ENCODE measurements around the gene NEURL1B.

DNA sequence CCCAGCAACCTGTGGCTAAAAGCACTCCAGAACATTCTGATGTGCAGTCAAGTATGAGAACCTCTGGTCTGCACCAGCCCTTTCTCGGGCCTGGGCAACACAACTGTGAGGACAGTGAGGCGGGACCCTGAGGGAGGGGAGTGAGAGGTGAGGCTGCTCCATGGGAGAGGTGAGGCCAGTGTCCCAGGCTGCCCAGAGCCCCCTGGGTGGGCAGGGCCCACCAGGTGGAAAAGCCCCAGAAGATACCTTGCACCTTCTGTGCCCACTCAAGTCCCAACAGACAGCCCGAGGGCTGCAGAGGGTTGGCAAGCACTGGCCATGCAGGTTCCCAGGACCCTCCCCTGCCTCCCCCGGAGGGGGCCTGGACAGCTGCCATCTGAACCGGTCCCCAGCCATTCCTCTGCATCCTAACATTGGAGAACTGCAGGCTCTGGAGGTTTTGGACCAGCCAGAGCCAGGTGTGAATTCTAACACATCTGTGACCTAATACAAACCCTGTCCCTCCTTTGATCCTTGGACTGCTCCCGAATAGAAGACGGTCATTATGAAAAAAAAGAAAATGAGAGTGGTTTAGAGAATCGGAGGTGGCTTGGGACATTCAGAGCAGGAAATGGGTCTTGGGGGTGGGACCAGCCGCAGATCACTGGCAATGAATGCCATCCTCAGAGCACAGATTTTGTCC, 72.9 kb downstream of the NEURL1B start:
- TF ChIP-seq, protein P1, sequence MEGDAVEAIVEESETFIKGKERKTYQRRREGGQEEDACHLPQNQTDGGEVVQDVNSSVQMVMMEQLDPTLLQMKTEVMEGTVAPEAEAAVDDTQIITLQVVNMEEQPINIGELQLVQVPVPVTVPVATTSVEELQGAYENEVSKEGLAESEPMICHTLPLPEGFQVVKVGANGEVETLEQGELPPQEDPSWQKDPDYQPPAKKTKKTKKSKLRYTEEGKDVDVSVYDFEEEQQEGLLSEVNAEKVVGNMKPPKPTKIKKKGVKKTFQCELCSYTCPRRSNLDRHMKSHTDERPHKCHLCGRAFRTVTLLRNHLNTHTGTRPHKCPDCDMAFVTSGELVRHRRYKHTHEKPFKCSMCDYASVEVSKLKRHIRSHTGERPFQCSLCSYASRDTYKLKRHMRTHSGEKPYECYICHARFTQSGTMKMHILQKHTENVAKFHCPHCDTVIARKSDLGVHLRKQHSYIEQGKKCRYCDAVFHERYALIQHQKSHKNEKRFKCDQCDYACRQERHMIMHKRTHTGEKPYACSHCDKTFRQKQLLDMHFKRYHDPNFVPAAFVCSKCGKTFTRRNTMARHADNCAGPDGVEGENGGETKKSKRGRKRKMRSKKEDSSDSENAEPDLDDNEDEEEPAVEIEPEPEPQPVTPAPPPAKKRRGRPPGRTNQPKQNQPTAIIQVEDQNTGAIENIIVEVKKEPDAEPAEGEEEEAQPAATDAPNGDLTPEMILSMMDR (IDR thresholded peaks at IDR 0.05) = no peak
- no peak for TF ChIP-seq EP300 (IDR thresholded peaks at IDR 0.05)

All from gastroesophageal sphincter (tissue), 3 donors.